ENCODE measurements around the gene LHFPL3. TPM values are rescaled to one million over a fixed set of nuclear protein-coding genes. Genes with fewer than 3 reads are reported as not detected.

LHFPL3 gene
- total and polyA plus RNA-seq, 2 donors (not counting 1 experiment from before 2014, with no cell fraction given): not detected

- H3K4me3 ChIP-seq (ENCODE audit: control extremely low read depth in 1 of 5, extremely low read depth in 1 of 5, insufficient read depth in 1 of 5, low read depth in 2 of 5, low read length in 4 of 5): no peak overlapping the region
- Mint-ChIP-seq H3K9me3 (ENCODE audit: insufficient read depth) (no peaks in the 10 kb centered on the region), H3K4me1 (peaks cover 7% of the 10 kb centered on the region), H3K27ac (no peak overlapping the region), H3K27me3 (no peaks in the 10 kb centered on the region), H3K4me3 (no peak overlapping the region)
- intact Hi-C loops (cut with micrococcal nuclease): loop anchor here (5.0 kb wide), 2 partner anchors 36 to 506 kb away; no protein-coding TSS in a partner anchor
- CTCF ChIA-PET: interaction anchor here (0.9 to 18.8 kb wide), 18 partner anchors 7 to 1349 kb away, joined by 3 to 293 read pairs (median 6); partner anchors contain the start of gene RINT1
- 81% methylated on average over 2 of the region's 2 CpGs for WGBS (ENCODE audit: insufficient coverage)
- H3K4me1 ChIP-seq (ENCODE audit: control insufficient read depth in 2 of 2, insufficient read depth in 2 of 2, low read length in 2 of 2): peaks cover 6 to 8% of the 10 kb centered on the region in 2 donors
- H3K36me3 ChIP-seq (replicated peaks in 1 of 2; ENCODE audit: control extremely low read depth in 1 of 2, control insufficient read depth in 1 of 2, extremely low read depth in 1 of 2, insufficient read depth in 2 of 2, low read length in 1 of 2): no peaks in the 10 kb centered on the region
- peaks cover 9% of the 10 kb centered on the region for H3K79me2 ChIP-seq (ENCODE audit: control insufficient read depth, insufficient read depth, low read length)
- no peak overlapping the region for H3K9ac ChIP-seq (ENCODE audit: low read length)
- no peak overlapping the region for H3K27ac ChIP-seq (ENCODE audit: low read length in 2 of 2)
- no peak overlapping the region for H2AFZ ChIP-seq (ENCODE audit: insufficient read depth, low read depth, low read length, poor library complexity, severe bottlenecking)
- no peaks in the 10 kb centered on the region for H4K20me1 ChIP-seq (ENCODE audit: control insufficient read depth, insufficient read depth, low read length, poor library complexity, severe bottlenecking)
- ATAC-seq (ENCODE audit: low read depth) (no peak), DNase-seq (no peak)
- TF ChIP-seq CTCF (IDR thresholded peaks at IDR 0.05) (no peak), EZH2 (IDR thresholded peaks at IDR 0.05; ENCODE audit: borderline replicate concordance, insufficient read depth, low read depth, low read length, poor library complexity, severe bottlenecking) (no peak)
- no peak overlapping the region for H3K4me2 ChIP-seq (replicated peaks; ENCODE audit: low read depth, low read length, poor library complexity, severe bottlenecking)
- POLR2A ChIA-PET: no interaction called here
- no peaks in the 10 kb centered on the region for H3K27me3 ChIP-seq (replicated peaks in 1 of 4; ENCODE audit: control extremely low read depth in 1 of 4, control insufficient read depth in 3 of 4, insufficient read depth in 4 of 4, low read length in 3 of 4)
- no peaks in the 10 kb centered on the region for H3K9me3 ChIP-seq (ENCODE audit: control extremely low read depth in 1 of 3, control insufficient read depth in 2 of 3, insufficient read depth in 1 of 3, low read length in 2 of 3)
These were observed 593.2 kb downstream of the LHFPL3 start for GRCh38 chr7:104921596-104921995.

- no peak overlapping the region for H3K9ac ChIP-seq (ENCODE audit: low read length)
- WGBS (ENCODE audit: insufficient coverage): 50% methylated on average over 1 of the region's 5 CpGs
- H3K4me3 Mint-ChIP-seq: no peak overlapping the region
- no peaks in the 10 kb centered on the region for H3K27me3 Mint-ChIP-seq
- peak overlapping the region; percentile 82 for H3K27ac Mint-ChIP-seq
- H3K9me3 ChIP-seq (ENCODE audit: control extremely low read depth in 1 of 3, control insufficient read depth in 2 of 3, insufficient read depth in 1 of 3, low read length in 2 of 3): no peaks in the 10 kb centered on the region
- ATAC-seq (ENCODE audit: low read depth) (no peak), DNase-seq (no peak)
- no peak overlapping the region for H3K27ac ChIP-seq (ENCODE audit: low read length in 2 of 2)
- H3K79me2 ChIP-seq (ENCODE audit: control insufficient read depth, insufficient read depth, low read length): peaks cover 13% of the 10 kb centered on the region
- no peaks in the 10 kb centered on the region for H3K36me3 ChIP-seq (replicated peaks in 1 of 2; ENCODE audit: control extremely low read depth in 1 of 2, control insufficient read depth in 1 of 2, extremely low read depth in 1 of 2, insufficient read depth in 2 of 2, low read length in 1 of 2)
- no peak overlapping the region for H3K4me3 ChIP-seq (ENCODE audit: control extremely low read depth in 1 of 5, extremely low read depth in 1 of 5, insufficient read depth in 1 of 5, low read depth in 2 of 5, low read length in 4 of 5)
- H4K20me1 ChIP-seq (ENCODE audit: control insufficient read depth, insufficient read depth, low read length, poor library complexity, severe bottlenecking): no peaks in the 10 kb centered on the region
- no peak overlapping the region for H3K4me2 ChIP-seq (replicated peaks; ENCODE audit: low read depth, low read length, poor library complexity, severe bottlenecking)
- H3K4me1 Mint-ChIP-seq: peaks cover 7% of the 10 kb centered on the region
- H3K9me3 Mint-ChIP-seq (ENCODE audit: insufficient read depth): no peaks in the 10 kb centered on the region
- no peak for TF ChIP-seq CTCF (IDR thresholded peaks at IDR 0.05)
- TF ChIP-seq EZH2 (IDR thresholded peaks at IDR 0.05; ENCODE audit: borderline replicate concordance, insufficient read depth, low read depth, low read length, poor library complexity, severe bottlenecking): no peak
- POLR2A ChIA-PET: interaction anchor here (0.7 kb wide), 1 partner anchor 116 kb away, joined by 6 read pairs; no protein-coding TSS in a partner anchor
- H3K27me3 ChIP-seq (replicated peaks in 1 of 4; ENCODE audit: control extremely low read depth in 1 of 4, control insufficient read depth in 3 of 4, insufficient read depth in 4 of 4, low read length in 3 of 4): no peaks in the 10 kb centered on the region
- H3K4me1 ChIP-seq (ENCODE audit: control insufficient read depth in 2 of 2, insufficient read depth in 2 of 2, low read length in 2 of 2): peaks cover 6 to 8% of the 10 kb centered on the region in 2 donors
- intact Hi-C loops (cut with micrococcal nuclease): loop anchor here (1.0 to 5.0 kb wide), 7 partner anchors 23 to 667 kb away; no protein-coding TSS in a partner anchor
- no peak overlapping the region for H2AFZ ChIP-seq (ENCODE audit: insufficient read depth, low read depth, low read length, poor library complexity, severe bottlenecking)
- CTCF ChIA-PET: interaction anchor here (0.6 to 18.8 kb wide), 33 partner anchors 13 to 1348 kb away, joined by 3 to 293 read pairs (median 4); partner anchors contain the start of gene RINT1
These were observed 594.0 kb downstream of the LHFPL3 start for GRCh38 chr7:104922182-104923009.

Data from B cell (primary cell).